Muscle layer of duodenum (tissue), 2 donors: ENCODE data around the gene PRKCB.

Experiments
- H3K27ac ChIP-seq: one replicate; pipeline ENCODE4 v1.7.0; 2013; ENCODE audit warnings: mild to moderate bottlenecking, low read length
- H3K27me3 ChIP-seq: one replicate; pipeline ENCODE4 v1.7.0; 2013; ENCODE audit warnings: low read depth, mild to moderate bottlenecking, control low read depth, low read length
- H3K36me3 ChIP-seq, 2 donors: one replicate each; pipeline ENCODE4 v1.7.0; 2013; ENCODE audit warnings: low read length in 2 of 2, control low read depth in 1 of 2, mild to moderate bottlenecking in 1 of 2; ENCODE audit not compliant: insufficient read depth in 2 of 2, control insufficient read depth in 1 of 2
- H3K4me1 ChIP-seq, 2 donors: one replicate each; pipeline ENCODE4 v1.7.0; 2013; ENCODE audit warnings: low read length in 2 of 2, mild to moderate bottlenecking in 2 of 2, control low read depth in 1 of 2, moderate library complexity in 1 of 2; ENCODE audit not compliant: insufficient read depth in 2 of 2, control insufficient read depth in 1 of 2
- H3K4me3 ChIP-seq, 2 donors: one replicate each; pipeline ENCODE4 v1.7.0; 2013; ENCODE audit warnings: low read length in 2 of 2, low read depth in 1 of 2, mild to moderate bottlenecking in 1 of 2
- H3K9me3 ChIP-seq, 2 donors: one replicate each; pipeline ENCODE4 v1.7.0; 2013; ENCODE audit warnings: low read length in 2 of 2, control low read depth in 1 of 2, mild to moderate bottlenecking in 1 of 2; ENCODE audit not compliant: control insufficient read depth in 1 of 2
- donor health status: healthy.

The PRKCB gene

GRCh38 chr16:23836404-23837311 lies 875 bp downstream of the PRKCB start:
- Histone ChIP-seq H3K36me3 (no peaks in the 10 kb centered on the region), H3K27ac (no peak overlapping the region), H3K27me3 (peaks cover 4% of the 10 kb centered on the region), H3K9me3 (no peaks in the 10 kb centered on the region), H3K4me3 (peak overlapping the region; percentile 39 to 76), H3K4me1 (peaks cover 0 to 26% of the 10 kb centered on the region in 2 donors)

GRCh38 chr16:23837553-23838308 lies 1.9 kb downstream of the PRKCB start:
- H3K9me3 ChIP-seq = no peaks in the 10 kb centered on the region
- peaks cover 0 to 26% of the 10 kb centered on the region in 2 donors for H3K4me1 ChIP-seq
- H3K27ac ChIP-seq = no peak overlapping the region
- H3K27me3 ChIP-seq = peaks cover 4% of the 10 kb centered on the region
- H3K4me3 ChIP-seq = peak overlapping the region; percentile 39 to 76
- no peaks in the 10 kb centered on the region for H3K36me3 ChIP-seq

GRCh38 chr16:23838485-23839142 lies 2.8 kb downstream of the PRKCB start:
- H3K9me3 ChIP-seq = no peaks in the 10 kb centered on the region
- no peaks in the 10 kb centered on the region for H3K36me3 ChIP-seq
- H3K27me3 ChIP-seq = peaks cover 4% of the 10 kb centered on the region
- no peak overlapping the region for H3K27ac ChIP-seq
- no peak overlapping the region for H3K4me3 ChIP-seq
- peaks cover 0 to 26% of the 10 kb centered on the region in 2 donors for H3K4me1 ChIP-seq

GRCh38 chr16:23840310-23840709 lies 4.5 kb downstream of the PRKCB start:
- Histone ChIP-seq H3K36me3 (no peaks in the 10 kb centered on the region), H3K9me3 (no peaks in the 10 kb centered on the region), H3K27me3 (peaks cover 4% of the 10 kb centered on the region)

GRCh38 chr16:23842137-23842600 lies 6.4 kb downstream of the PRKCB start:
- Histone ChIP-seq H3K27ac (no peak overlapping the region), H3K4me3 (no peak overlapping the region), H3K4me1 (peaks cover 0 to 6% of the 10 kb centered on the region in 2 donors), H3K27me3 (peaks cover 4% of the 10 kb centered on the region), H3K36me3 (no peaks in the 10 kb centered on the region), H3K9me3 (no peaks in the 10 kb centered on the region)

More at GRCh38 chr16:23840310-23840709, 4.5 kb downstream of the PRKCB start:
- H3K27ac ChIP-seq = no peak overlapping the region
- H3K4me1 ChIP-seq = peaks cover 0 to 21% of the 10 kb centered on the region in 2 donors
- H3K4me3 ChIP-seq = no peak overlapping the region

- Histone ChIP-seq H3K27me3 (peaks cover 4% of the 10 kb centered on the region), H3K9me3 (no peaks in the 10 kb centered on the region), H3K4me3 (no peak overlapping the region), H3K36me3 (no peaks in the 10 kb centered on the region), H3K4me1 (no peaks in the 10 kb centered on the region), H3K27ac (no peak overlapping the region)
These were observed 7.4 kb downstream of the PRKCB start for GRCh38 chr16:23843143-23843542.

GRCh38 chr16:23847251-23847650 lies 11.5 kb downstream of the PRKCB start:
- no peak overlapping the region for H3K27ac ChIP-seq
- no peaks in the 10 kb centered on the region for H3K4me1 ChIP-seq
- no peak overlapping the region for H3K4me3 ChIP-seq
- H3K36me3 ChIP-seq = no peaks in the 10 kb centered on the region
- H3K9me3 ChIP-seq = no peaks in the 10 kb centered on the region
- H3K27me3 ChIP-seq = no peaks in the 10 kb centered on the region

- no peak overlapping the region for H3K27ac ChIP-seq
- H3K36me3 ChIP-seq = no peaks in the 10 kb centered on the region
- no peaks in the 10 kb centered on the region for H3K9me3 ChIP-seq
- H3K4me1 ChIP-seq = no peaks in the 10 kb centered on the region
- no peak overlapping the region for H3K4me3 ChIP-seq
- no peaks in the 10 kb centered on the region for H3K27me3 ChIP-seq
These were observed 12.2 kb downstream of the PRKCB start for GRCh38 chr16:23847948-23848347.

- Histone ChIP-seq H3K36me3 (no peaks in the 10 kb centered on the region), H3K4me3 (no peak overlapping the region), H3K9me3 (no peaks in the 10 kb centered on the region), H3K27me3 (no peaks in the 10 kb centered on the region), H3K4me1 (no peaks in the 10 kb centered on the region), H3K27ac (no peak overlapping the region)
These were observed 13.2 kb downstream of the PRKCB start for GRCh38 chr16:23848958-23849357.

- no peaks in the 10 kb centered on the region for H3K36me3 ChIP-seq
- peaks cover 0 to 11% of the 10 kb centered on the region in 2 donors for H3K4me1 ChIP-seq
- no peaks in the 10 kb centered on the region for H3K9me3 ChIP-seq
- no peak overlapping the region for H3K4me3 ChIP-seq
- no peaks in the 10 kb centered on the region for H3K27me3 ChIP-seq
- H3K27ac ChIP-seq = no peak overlapping the region
These were observed 17.2 kb downstream of the PRKCB start for GRCh38 chr16:23852794-23853562.
